Astrocyte of the cerebellum (primary cell): ENCODE data around the gene CHRNB4.

Experiments used
- DNase-seq: peaks from one replicate; pipeline ENCODE4 v3.0.0-alpha.2; 2011; ENCODE audit warnings: low read depth
- H3K4me3 ChIP-seq: 2 replicates; pipeline ENCODE4 v1.5.1; 2011; ENCODE audit warnings: mild to moderate bottlenecking, low read depth, low read length, moderate library complexity
- CTCF ChIP-seq: IDR thresholded peaks from 2 replicates; pipeline ENCODE4 v1.5.1; 2012; ENCODE audit warnings: low read length, low read depth, moderate library complexity, mild to moderate bottlenecking; ENCODE audit errors: missing control alignments
- in situ Hi-C: cut with HindIII; loops from 2 replicates; pipeline ENCODE4 v1.10.0; 2017; ENCODE audit warnings: low sequenced_read_pairs

Gene CHRNB4

GRCh38 chr15:78636378-78636859, 4.6 kb downstream of the CHRNB4 start:
- in situ Hi-C loops = no loop called here
- TF ChIP-seq CTCF = no peak
- no peak overlapping the region for H3K4me3 ChIP-seq
- DNase-seq = no peak

GRCh38 chr15:78635346-78635745, 5.7 kb downstream of the CHRNB4 start:
- no peak for TF ChIP-seq CTCF
- in situ Hi-C loops = no loop called here
- DNase-seq = no peak
- H3K4me3 ChIP-seq = no peak overlapping the region

GRCh38 chr15:78634210-78635145, 6.5 kb downstream of the CHRNB4 start:
- DNase-seq = no peak
- H3K4me3 ChIP-seq = no peak overlapping the region
- in situ Hi-C loops = no loop called here
- no peak for TF ChIP-seq CTCF

GRCh38 chr15:78633348-78633747, 7.7 kb downstream of the CHRNB4 start:
- no peak for TF ChIP-seq CTCF
- no peak overlapping the region for H3K4me3 ChIP-seq
- no peak for DNase-seq
- in situ Hi-C loops = no loop called here

- DNase-seq = no peak
- no peak overlapping the region for H3K4me3 ChIP-seq
- TF ChIP-seq CTCF = no peak
- in situ Hi-C loops = no loop called here
Observed at GRCh38 chr15:78630886-78631633, 9.9 kb downstream of the CHRNB4 start.

- TF ChIP-seq CTCF = no peak
- no peak overlapping the region for H3K4me3 ChIP-seq
- in situ Hi-C loops = no loop called here
- DNase-seq = no peak
Observed at GRCh38 chr15:78629716-78630065, 11.3 kb downstream of the CHRNB4 start.
